ENCODE measurements around the gene COMP. TPM values are rescaled to one million over a fixed set of nuclear protein-coding genes. Genes with fewer than 3 reads are reported as not detected.
"Not testable (repeated sequence)": the region's sequence is repeated elsewhere in the genome, so short reads cannot be mapped to it uniquely, and the experiment has no call there.

COMP gene
- total and polyA plus RNA-seq, 2 donors, result 0.90 to 25.0 TPM

GRCh38 chr19:18736415-18737336 is 54.4 kb downstream of the COMP start:
- DNase-seq (ENCODE audit: extremely low spot score), result no peak
- no peaks in the 10 kb centered on the region for H3K4me1 ChIP-seq (ENCODE audit: insufficient read depth)
- WGBS, result 90% methylated on average over 27 of the region's 27 CpGs
- H3K4me3 ChIP-seq (ENCODE audit: low read depth, low read length), result no peak overlapping the region
- H3K27ac ChIP-seq (ENCODE audit: low read depth), result no peak overlapping the region
- no peaks in the 10 kb centered on the region for H3K36me3 ChIP-seq (ENCODE audit: insufficient read depth)

- no peak overlapping the region for H3K27ac ChIP-seq (ENCODE audit: low read depth)
- 81% methylated on average over 9 of the region's 9 CpGs for whole genome bisulfite sequencing
- DNase-seq (ENCODE audit: extremely low spot score), result no peak
Measured at GRCh38 chr19:18735752-18736151, 55.4 kb downstream of the COMP start.

GRCh38 chr19:18735324-18735723 is 55.8 kb downstream of the COMP start:
- 95% methylated on average over 14 of the region's 14 CpGs for WGBS
- Histone ChIP-seq H3K36me3 (ENCODE audit: insufficient read depth) (no peaks in the 10 kb centered on the region), H3K4me1 (ENCODE audit: insufficient read depth) (no peaks in the 10 kb centered on the region), H3K27ac (ENCODE audit: low read depth) (no peak overlapping the region), H3K4me3 (ENCODE audit: low read depth, low read length) (no peak overlapping the region)
- no peak for DNase-seq (ENCODE audit: extremely low spot score)

More at GRCh38 chr19:18735752-18736151, 55.4 kb downstream of the COMP start:
- Histone ChIP-seq H3K4me3 (ENCODE audit: low read depth, low read length) (no peak overlapping the region), H3K4me1 (ENCODE audit: insufficient read depth) (no peaks in the 10 kb centered on the region), H3K36me3 (ENCODE audit: insufficient read depth) (no peaks in the 10 kb centered on the region)

- WGBS, result 75% methylated on average over 11 of the region's 11 CpGs
- H3K36me3 ChIP-seq (ENCODE audit: insufficient read depth); H3K4me1 ChIP-seq (ENCODE audit: insufficient read depth); H3K4me3 ChIP-seq (ENCODE audit: low read depth, low read length); DNase-seq (ENCODE audit: extremely low spot score); H3K27ac ChIP-seq (ENCODE audit: low read depth): not testable (repeated sequence)
Measured at GRCh38 chr19:18733762-18734332, 57.3 kb downstream of the COMP start.

- 26% methylated on average over 11 of the region's 11 CpGs for WGBS
- H3K27ac ChIP-seq (ENCODE audit: low read depth), result no peak overlapping the region
Measured at GRCh38 chr19:18733196-18733647, 57.9 kb downstream of the COMP start.

More at GRCh38 chr19:18733196-18733647, 57.9 kb downstream of the COMP start:
- DNase-seq (ENCODE audit: extremely low spot score), result peak; percentile 59
- Histone ChIP-seq H3K4me3 (ENCODE audit: low read depth, low read length) (no peak overlapping the region), H3K4me1 (ENCODE audit: insufficient read depth) (no peaks in the 10 kb centered on the region), H3K36me3 (ENCODE audit: insufficient read depth) (no peaks in the 10 kb centered on the region)

Other genes starting within 250 kb of the COMP start
- 71.3 TPM for gene FKBP8, start 247.7 kb downstream of the COMP start, total RNA-seq
- 317 TPM for gene FKBP8, start 247.7 kb downstream of the COMP start, polyA plus RNA-seq
- gene KXD1, start 233.4 kb downstream of the COMP start, total RNA-seq, result 33.8 TPM
- 120 TPM for gene KXD1, start 233.4 kb downstream of the COMP start, polyA plus RNA-seq
- 610 TPM for gene UBA52, start 219.4 kb downstream of the COMP start, total RNA-seq
- gene UBA52, start 219.4 kb downstream of the COMP start, polyA plus RNA-seq, result 1,360 TPM
- gene REX1BD, start 202.5 kb downstream of the COMP start, total RNA-seq, result 18.9 TPM
- 103 TPM for gene REX1BD, start 202.5 kb downstream of the COMP start, polyA plus RNA-seq
- gene CRLF1, start 184.5 kb downstream of the COMP start, total RNA-seq, result 2.5 TPM
- 119 TPM for gene CRLF1, start 184.5 kb downstream of the COMP start, polyA plus RNA-seq
- gene TMEM59L, start 178.4 kb downstream of the COMP start, total RNA-seq, result 3.9 TPM
- gene TMEM59L, start 178.4 kb downstream of the COMP start, polyA plus RNA-seq, result 5.5 TPM
- gene KLHL26, start 154.3 kb downstream of the COMP start, total RNA-seq, result 2.5 TPM
- 12.5 TPM for gene KLHL26, start 154.3 kb downstream of the COMP start, polyA plus RNA-seq
- 4.8 TPM for gene CRTC1, start 107.6 kb downstream of the COMP start, total RNA-seq
- gene CRTC1, start 107.6 kb downstream of the COMP start, polyA plus RNA-seq, result 13.6 TPM
- gene UPF1, start 40.7 kb upstream of the COMP start, total RNA-seq, result 34.4 TPM
- gene UPF1, start 40.7 kb upstream of the COMP start, polyA plus RNA-seq, result 52.9 TPM
- 7.2 TPM for gene CERS1, start 104.9 kb upstream of the COMP start, total RNA-seq
- 2.2 TPM for gene CERS1, start 104.9 kb upstream of the COMP start, polyA plus RNA-seq
- 47.1 TPM for gene COPE, start 128.1 kb upstream of the COMP start, total RNA-seq
- gene COPE, start 128.1 kb upstream of the COMP start, polyA plus RNA-seq, result 188 TPM
- 22.2 TPM for gene DDX49, start 128.4 kb upstream of the COMP start, total RNA-seq
- gene DDX49, start 128.4 kb upstream of the COMP start, polyA plus RNA-seq, result 54.0 TPM
- 20.7 TPM for gene HOMER3, start 149.9 kb upstream of the COMP start, total RNA-seq
- 28.4 TPM for gene HOMER3, start 149.9 kb upstream of the COMP start, polyA plus RNA-seq
- 55.8 TPM for gene SUGP2, start 242.2 kb upstream of the COMP start, total RNA-seq
- gene SUGP2, start 242.2 kb upstream of the COMP start, polyA plus RNA-seq, result 36.3 TPM
- gene ARMC6, start 242.3 kb upstream of the COMP start, total RNA-seq, result 19.6 TPM
- gene ARMC6, start 242.3 kb upstream of the COMP start, polyA plus RNA-seq, result 20.3 TPM

All from urinary bladder (tissue), 4 donors.